SK-N-MC (cell line): ENCODE results near the gene ZNF44.

Experiments
- EZH2 ChIP-seq: fragments of 200-600 bp; sonication (generic); IDR thresholded peaks from one replicate; pipeline ENCODE4 v1.6.1; 2017; ENCODE audit warnings: antibody characterized with exemption
- FOXP2 ChIP-seq: optimal IDR thresholded peaks from 2 replicates; pipeline ENCODE3; 2011; ENCODE audit warnings: mild to moderate bottlenecking, moderate library complexity; ENCODE audit not compliant: insufficient read depth; ENCODE audit errors: extremely low read length, control extremely low read depth
- POLR2AphosphoS5 ChIP-seq: IDR thresholded peaks from 2 replicates; pipeline ENCODE4 v1.6.1; 2012; ENCODE audit warnings: mild to moderate bottlenecking, low read depth, low read length, borderline replicate concordance

- TF ChIP-seq FOXP2 (no peak), POLR2AphosphoS5 (no peak), EZH2 (no peak)
These were observed 28.6 kb downstream of the ZNF44 start for GRCh38 chr19:12265921-12266704.
